H1 (cell line): ENCODE results near the gene BRIP1. TPM values are rescaled to one million over a fixed set of nuclear protein-coding genes. Genes with fewer than 3 reads are reported as not detected.

Source experiments
- CTCF ChIA-PET: fragments of 300-600 bp; sonication (Branson Sonifier 250); formaldehyde crosslinking; loops from one replicate; lab custom pipeline; 2021; ENCODE audit not compliant: partially characterized antibody; lab: Charles Lee
- POLR2A ChIA-PET: fragments of 300-600 bp; sonication (Branson Sonifier 250); formaldehyde crosslinking; loops from one replicate; lab custom pipeline; 2021; ENCODE audit warnings: inconsistent platforms; ENCODE audit not compliant: partially characterized antibody; lab: Charles Lee
- DNase-seq, 2 experiments: peaks; one replicate each; pipeline versions ENCODE4 v3.0.0 to v3.0.0-alpha.2; 2010 to 2022; ENCODE audit warnings: low spot score in 2 of 2, low read depth in 1 of 2, mixed read lengths in 1 of 2
- FAIRE-seq: peaks from 2 replicates; lab custom pipeline; 2011; peaks lifted over from hg19 to GRCh38; lab: Jason Lieb, UNC
- H2AFZ ChIP-seq: 2 replicates; pipeline ENCODE4 v1.8.1; 2012; ENCODE audit warnings: low read length, inconsistent platforms
- H2AK5ac ChIP-seq: 2 replicates; pipeline ENCODE4 v1.6.1; 2013; ENCODE audit warnings: low read depth, low read length
- H2BK120ac ChIP-seq: replicated peaks from 2 replicates; pipeline ENCODE3; 2013; ENCODE audit warnings: low read depth, low read length, inconsistent platforms
- H2BK12ac ChIP-seq: 2 replicates; pipeline ENCODE4 v1.6.1; 2013; ENCODE audit warnings: low read depth, low read length
- H2BK15ac ChIP-seq: 2 replicates; pipeline ENCODE4 v1.6.1; 2013; ENCODE audit warnings: low read length
- H2BK20ac ChIP-seq: 2 replicates; pipeline ENCODE4 v1.6.1; 2013; ENCODE audit warnings: low read length
- H2BK5ac ChIP-seq: 2 replicates; pipeline ENCODE4 v1.6.1; 2013; ENCODE audit warnings: low read depth, low read length
- H3K14ac ChIP-seq: 2 replicates; pipeline ENCODE4 v1.6.1; 2013; ENCODE audit warnings: inconsistent platforms; ENCODE audit not compliant: insufficient read length
- H3K18ac ChIP-seq: 2 replicates; pipeline ENCODE4 v1.6.1; 2013; ENCODE audit warnings: low read length; ENCODE audit errors: extremely low read depth
- H3K23ac ChIP-seq: 2 replicates; pipeline ENCODE4 v1.6.1; 2013; ENCODE audit warnings: inconsistent platforms; ENCODE audit not compliant: insufficient read length
- H3K23me2 ChIP-seq: 2 replicates; pipeline ENCODE4 v1.6.1; 2013; ENCODE audit warnings: low read depth, low read length
- H3K27ac ChIP-seq: 2 replicates; pipeline ENCODE4 v1.6.1; 2011; ENCODE audit warnings: low read depth, low read length, inconsistent platforms
- H3K27me3 ChIP-seq, 4 experiments: replicated peaks in 1 of 4; 1 replicate in 1 of 4; 2 replicates in 3 of 4; pipeline versions ENCODE4 v1.6.1 to v1.8.1; 2011 to 2013; ENCODE audit warnings: low read length in 3 of 4, mild to moderate bottlenecking in 3 of 4, inconsistent platforms in 2 of 4, mixed read lengths in 2 of 4, moderate library complexity in 1 of 4; ENCODE audit not compliant: control insufficient read depth in 3 of 4, insufficient read depth in 3 of 4; ENCODE audit errors: extremely low read depth in 1 of 4
- H3K36me3 ChIP-seq, 4 experiments: 2 replicates each; pipeline versions ENCODE4 v1.6.1 to v1.8.1; 2011 to 2013; ENCODE audit warnings: mild to moderate bottlenecking in 4 of 4, low read length in 3 of 4, moderate library complexity in 2 of 4, control low read depth in 1 of 4, inconsistent platforms in 1 of 4; ENCODE audit not compliant: insufficient read depth in 4 of 4, control insufficient read depth in 2 of 4
- H3K4ac ChIP-seq: replicated peaks from 2 replicates; pipeline ENCODE3; 2013; ENCODE audit warnings: low read length, low read depth, mixed read lengths, inconsistent platforms; ENCODE audit not compliant: insufficient read length
- H3K4me1 ChIP-seq, 4 experiments: replicated peaks in 1 of 4; 1 replicate in 1 of 4; 2 replicates in 3 of 4; pipeline versions ENCODE4 v1.6.1 to v1.8.1; 2011 to 2013; ENCODE audit warnings: low read length in 3 of 4, inconsistent platforms in 2 of 4, mixed read lengths in 1 of 4; ENCODE audit not compliant: insufficient read depth in 4 of 4, control insufficient read depth in 3 of 4
- H3K4me2 ChIP-seq, 2 experiments: 2 replicates each; pipeline versions ENCODE4 v1.6.1 to v1.8.1; 2011 to 2013; ENCODE audit warnings: low read depth in 2 of 2, low read length in 2 of 2, control low read depth in 1 of 2, inconsistent platforms in 1 of 2, mild to moderate bottlenecking in 1 of 2; ENCODE audit not compliant: insufficient read depth in 1 of 2
- H3K4me3 ChIP-seq, 4 experiments: fragments of 200-600, 300-600 bp in 1 of 4; sonication (generic), shearing (Covaris generic), sonication (Bioruptor Twin) in 1 of 4; 2 replicates each; pipeline versions ENCODE4 v1.5.1 to v1.8.1; 2011 to 2016; ENCODE audit warnings: low read length in 4 of 4, low read depth in 3 of 4, control low read depth in 2 of 4, inconsistent platforms in 2 of 4, mild to moderate bottlenecking in 2 of 4, mixed read lengths in 1 of 4, moderate library complexity in 1 of 4; ENCODE audit not compliant: insufficient read depth in 2 of 4; ENCODE audit errors: extremely low read depth in 1 of 4
- H3K56ac ChIP-seq: replicated peaks from 2 replicates; pipeline ENCODE3; 2013; ENCODE audit warnings: low read depth, mild to moderate bottlenecking, mixed read lengths, low read length, inconsistent platforms; ENCODE audit not compliant: insufficient read length
- H3K79me1 ChIP-seq: 2 replicates; pipeline ENCODE4 v1.6.1; 2013; ENCODE audit warnings: low read depth, low read length, control low read depth
- H3K79me2 ChIP-seq, 2 experiments: 2 replicates each; pipeline versions ENCODE4 v1.6.1 to v1.8.1; 2012 to 2013; ENCODE audit warnings: low read length in 2 of 2, mild to moderate bottlenecking in 2 of 2, inconsistent platforms in 1 of 2; ENCODE audit not compliant: insufficient read depth in 2 of 2, control insufficient read depth in 1 of 2
- H3K9ac ChIP-seq, 4 experiments: replicated peaks in 1 of 4; 1 replicate in 1 of 4; 2 replicates in 3 of 4; pipeline versions ENCODE4 v1.6.1 to v1.8.1; 2011 to 2013; ENCODE audit warnings: low read depth in 3 of 4, low read length in 3 of 4, control low read depth in 2 of 4, mild to moderate bottlenecking in 2 of 4, moderate library complexity in 2 of 4, inconsistent platforms in 1 of 4; ENCODE audit errors: extremely low read depth in 1 of 4
- H3K9me3 ChIP-seq, 2 experiments: 2 replicates each; pipeline versions ENCODE4 v1.6.1 to v1.8.1; 2012 to 2013; ENCODE audit warnings: mild to moderate bottlenecking in 2 of 2, moderate library complexity in 2 of 2, control low read depth in 1 of 2, inconsistent platforms in 1 of 2, low read depth in 1 of 2, low read length in 1 of 2, mixed read lengths in 1 of 2; ENCODE audit not compliant: insufficient read depth in 2 of 2
- H4K20me1 ChIP-seq, 2 experiments: replicated peaks in 1 of 2; 2 replicates each; pipeline versions ENCODE3 to v1.8.1; 2011 to 2013; ENCODE audit warnings: inconsistent platforms in 2 of 2, low read length in 2 of 2, mild to moderate bottlenecking in 1 of 2; ENCODE audit not compliant: insufficient read depth in 2 of 2, control insufficient read depth in 1 of 2
- H4K5ac ChIP-seq: 2 replicates; pipeline ENCODE4 v1.6.1; 2013; ENCODE audit warnings: low read length, low read depth, mixed read lengths, inconsistent platforms; ENCODE audit not compliant: insufficient read length
- H4K8ac ChIP-seq: 2 replicates; pipeline ENCODE4 v1.8.0; 2013; ENCODE audit warnings: mild to moderate bottlenecking, moderate library complexity, low read length, inconsistent platforms; ENCODE audit not compliant: insufficient read depth; ENCODE audit errors: extremely low read depth
- H4K91ac ChIP-seq: replicated peaks from 2 replicates; pipeline ENCODE3; 2013; ENCODE audit warnings: low read length, mixed read lengths, inconsistent platforms; ENCODE audit not compliant: insufficient read length
- CBX8 ChIP-seq: fragments of 300-800, 300-1000 bp; sonication (generic); IDR thresholded peaks from 2 replicates; pipeline ENCODE4 v1.7.1; 2016; ENCODE audit warnings: low read depth, low read length, borderline replicate concordance
- CTBP2 ChIP-seq: IDR thresholded peaks from 2 replicates; pipeline ENCODE4 v1.7.0; 2011; ENCODE audit warnings: borderline replicate concordance, mild to moderate bottlenecking, moderate library complexity, mixed read lengths, low read length; ENCODE audit not compliant: insufficient read depth, insufficient read length
- FOSL1 ChIP-seq: IDR thresholded peaks from 2 replicates; pipeline ENCODE4 v1.6.1; 2011; ENCODE audit warnings: mild to moderate bottlenecking, low read depth, low read length, moderate library complexity; ENCODE audit not compliant: insufficient read depth
- GTF2F1 ChIP-seq: IDR thresholded peaks from 2 replicates; pipeline ENCODE4 v1.6.1; 2012; ENCODE audit warnings: low read depth, low read length, improper control_type of control experiment, borderline replicate concordance
- HDAC6 ChIP-seq: IDR thresholded peaks from one replicate; pipeline ENCODE4 v1.7.1; 2012; ENCODE audit warnings: low read depth, mild to moderate bottlenecking, inconsistent platforms, low read length, moderate library complexity
- JUND ChIP-seq: IDR thresholded peaks from 2 replicates; pipeline ENCODE4 v1.6.1; 2011; ENCODE audit warnings: mild to moderate bottlenecking, improper control_type of control experiment, low read length
- NANOG ChIP-seq: IDR thresholded peaks from 2 replicates; pipeline ENCODE4 v1.6.1; 2011; ENCODE audit warnings: low read length, low read depth, mild to moderate bottlenecking, inconsistent platforms; ENCODE audit not compliant: insufficient read depth, poor library complexity, severe bottlenecking
- NRF1 ChIP-seq: IDR thresholded peaks from 2 replicates; pipeline ENCODE4 v1.6.1; 2011; ENCODE audit warnings: mild to moderate bottlenecking, low read depth, low read length, improper control_type of control experiment
- PHF8 ChIP-seq: fragments of 200-600 bp; sonication (generic); conservative IDR thresholded peaks from 2 replicates; pipeline ENCODE4 v1.7.1; 2012; ENCODE audit warnings: low read depth, mild to moderate bottlenecking, inconsistent platforms, low read length, moderate library complexity
- RBBP5 ChIP-seq: IDR thresholded peaks from 2 replicates; pipeline ENCODE4 v1.7.1; 2012; ENCODE audit warnings: low read depth, mild to moderate bottlenecking, inconsistent platforms, low read length, moderate library complexity, borderline replicate concordance
- SAP30 ChIP-seq: fragments of 300-600 bp; sonication (generic); IDR thresholded peaks from 2 replicates; pipeline ENCODE4 v1.7.1; 2012; ENCODE audit warnings: low read length, moderate library complexity, mild to moderate bottlenecking, inconsistent platforms; ENCODE audit not compliant: insufficient read depth, insufficient replicate concordance
- TAF7 ChIP-seq: optimal IDR thresholded peaks from 2 replicates; pipeline ENCODE3; 2011; ENCODE audit warnings: low read depth, mild to moderate bottlenecking, inconsistent platforms, low read length, moderate library complexity, borderline replicate concordance
- TEAD4 ChIP-seq: IDR thresholded peaks from 2 replicates; pipeline ENCODE4 v1.6.1; 2012; ENCODE audit warnings: low read depth, low read length, inconsistent platforms, mixed read lengths
- polyA plus RNA-seq, 7 experiments: library from polyadenylated mRNA; depleted of rRNA in 3 of 7; stranded (reverse) in 5 of 7; unstranded in 2 of 7; fragments of >200 nt in 5 of 7; fragments of 200-250 nt in 2 of 7; gene quantifications; 1 replicate in 5 of 7; 2 replicates in 1 of 7; 4 replicates in 1 of 7; pipeline versions ENCODE4 v1.2.1 to v1.2.3, GENCODE V29; 2011 to 2013; ENCODE audit warnings: missing spikeins in 2 of 7, mixed read lengths in 2 of 7
- total RNA-seq: library from RNA; stranded (reverse); fragmentation: NEBNext Ultra II Directional; extraction: Animal tissue kit (Norgen Biotek cat#: 25700); gene quantifications from 2 replicates; pipeline ENCODE4 v1.2.1, GENCODE V29; 2021
- TF ChIP-seq, protein P1 (sequence below): IDR thresholded peaks from 2 replicates; pipeline ENCODE4 v1.6.1; 2011; ENCODE audit warnings: low read length, improper control_type of control experiment

Gene BRIP1
- total and polyA plus RNA-seq, 2 of the 8 experiments (the other 6 are each of a cell fraction or from before 2014, with no cell fraction given), result 5.8 to 19.2 TPM

DNA sequence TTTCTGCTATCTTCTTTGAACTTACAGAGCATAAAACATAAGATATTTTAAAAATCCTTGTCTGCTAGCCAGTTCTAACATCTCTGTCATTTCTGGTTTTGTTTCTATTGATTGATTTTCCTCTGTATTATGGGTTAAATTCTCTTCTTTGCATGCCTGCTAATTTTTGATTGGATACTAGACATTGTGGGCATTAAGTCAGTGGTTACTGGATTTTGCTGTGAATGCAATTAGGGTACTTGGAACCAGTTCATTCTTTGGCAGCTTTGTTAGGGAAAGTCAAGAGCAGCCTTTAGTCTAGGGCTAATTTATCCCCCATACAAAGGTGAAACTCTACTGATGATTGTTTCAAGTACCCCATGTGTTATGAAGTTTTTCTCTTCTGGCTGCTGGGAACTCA lies 145.3 kb downstream of the BRIP1 start:
- H2BK5ac ChIP-seq, result no peak overlapping the region
- H2BK12ac ChIP-seq, result no peak overlapping the region
- H3K79me1 ChIP-seq, result no peaks in the 10 kb centered on the region
- no peak overlapping the region for H2AFZ ChIP-seq
- no peak overlapping the region for H3K56ac ChIP-seq
- H3K27me3 ChIP-seq, result no peaks in the 10 kb centered on the region
- H3K27ac ChIP-seq, result no peak overlapping the region
- H4K20me1 ChIP-seq, result no peaks in the 10 kb centered on the region
- FAIRE-seq (no peak), DNase-seq (no peak)
- no peak overlapping the region for H2BK120ac ChIP-seq
- H3K23me2 ChIP-seq, result no peaks in the 10 kb centered on the region
- no peak overlapping the region for H4K5ac ChIP-seq
- H4K8ac ChIP-seq, result no peak overlapping the region
- no peaks in the 10 kb centered on the region for H3K79me2 ChIP-seq
- H3K9me3 ChIP-seq, result no peaks in the 10 kb centered on the region; a peak in 1 of 4 replicates
- no peak overlapping the region for H3K23ac ChIP-seq
- H2AK5ac ChIP-seq, result no peak overlapping the region
- no peak overlapping the region for H3K4me2 ChIP-seq
- no peak overlapping the region for H3K18ac ChIP-seq
- no peak overlapping the region for H3K14ac ChIP-seq
- no peak overlapping the region for H4K91ac ChIP-seq
- peaks cover 0 to 21% (median 5%) of the 10 kb centered on the region in 4 experiments; a peak in 3 of 8 replicates for H3K36me3 ChIP-seq
- H3K4me3 ChIP-seq, result no peak overlapping the region
- no peak overlapping the region for H2BK15ac ChIP-seq
- no peak overlapping the region for H3K9ac ChIP-seq
- CTCF ChIA-PET, result no interaction called here
- no peak overlapping the region for H3K4ac ChIP-seq
- POLR2A ChIA-PET, result no interaction called here
- H3K4me1 ChIP-seq, result no peaks in the 10 kb centered on the region
- H2BK20ac ChIP-seq, result no peak overlapping the region
- TF ChIP-seq PHF8 (no peak), CTBP2 (no peak), SAP30 (no peak), NRF1 (no peak), TAF7 (no peak), CBX8 (no peak), TEAD4 (no peak), NANOG (no peak), JUND (no peak), GTF2F1 (no peak), FOSL1 (no peak), RBBP5 (no peak), HDAC6 (no peak)
- TF ChIP-seq, protein P1, sequence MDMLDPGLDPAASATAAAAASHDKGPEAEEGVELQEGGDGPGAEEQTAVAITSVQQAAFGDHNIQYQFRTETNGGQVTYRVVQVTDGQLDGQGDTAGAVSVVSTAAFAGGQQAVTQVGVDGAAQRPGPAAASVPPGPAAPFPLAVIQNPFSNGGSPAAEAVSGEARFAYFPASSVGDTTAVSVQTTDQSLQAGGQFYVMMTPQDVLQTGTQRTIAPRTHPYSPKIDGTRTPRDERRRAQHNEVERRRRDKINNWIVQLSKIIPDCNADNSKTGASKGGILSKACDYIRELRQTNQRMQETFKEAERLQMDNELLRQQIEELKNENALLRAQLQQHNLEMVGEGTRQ, result no peak
